ENCODE data around the gene MRPS6.

Gene MRPS6

GRCh38 chr21:34190576-34191321 lies 117.4 kb downstream of the MRPS6 start:
- H3K27ac Mint-ChIP-seq: no peak overlapping the region
- H3K36me3 Mint-ChIP-seq: peaks cover 6% of the 10 kb centered on the region
- peaks cover 7% of the 10 kb centered on the region for H3K4me1 Mint-ChIP-seq
- H3K27me3 Mint-ChIP-seq: no peaks in the 10 kb centered on the region
- DNase-seq (ENCODE audit: low spot score in 2 of 2): no peak
- no peak overlapping the region for H3K4me3 Mint-ChIP-seq
- ATAC-seq (ENCODE audit: low read depth): no peak
- peaks cover 13% of the 10 kb centered on the region for H3K9me3 Mint-ChIP-seq

GRCh38 chr21:34191876-34192275 lies 118.5 kb downstream of the MRPS6 start:
- DNase-seq (ENCODE audit: low spot score in 2 of 2) (no peak), ATAC-seq (ENCODE audit: low read depth) (no peak)
- peaks cover 13% of the 10 kb centered on the region for H3K9me3 Mint-ChIP-seq
- no peak overlapping the region for H3K27ac Mint-ChIP-seq
- H3K27me3 Mint-ChIP-seq: no peaks in the 10 kb centered on the region
- peaks cover 7% of the 10 kb centered on the region for H3K4me1 Mint-ChIP-seq
- H3K36me3 Mint-ChIP-seq: peaks cover 6% of the 10 kb centered on the region
- H3K4me3 Mint-ChIP-seq: no peak overlapping the region

Data from memory B cell (primary cell).